Activated CD4-positive, alpha-beta T cell treated with anti-CD3 and anti-CD28 coated beads, Interleukin-2, amount 50 U/mL, for 4 hours (primary cell): Measurements from ENCODE around the gene FGGY.
"Not testable (repeated sequence)": the region's sequence is repeated elsewhere in the genome, so short reads cannot be mapped to it uniquely, and the experiment has no call there.

ENCODE experiments used
- DNase-seq, 2 experiments: peaks; one replicate each; pipeline ENCODE4 v3.0.0-alpha.2; 2020

Gene FGGY

GRCh38 chr1:59289570-59289969 lies 7.3 kb upstream of the FGGY start:
- DNase-seq = no peak

- no peak for DNase-seq
Measured at GRCh38 chr1:59290193-59290949, 6.5 kb upstream of the FGGY start.

GRCh38 chr1:59291561-59291960 lies 5.3 kb upstream of the FGGY start:
- no peak for DNase-seq

- no peak for DNase-seq
Measured at GRCh38 chr1:59292562-59292961, 4.3 kb upstream of the FGGY start.

GRCh38 chr1:59293206-59293605 lies 3.7 kb upstream of the FGGY start:
- DNase-seq = no peak

GRCh38 chr1:59293849-59294248 lies 3.0 kb upstream of the FGGY start:
- DNase-seq = no peak

GRCh38 chr1:59294423-59294822 lies 2.5 kb upstream of the FGGY start:
- no peak for DNase-seq

- no peak for DNase-seq
Measured at GRCh38 chr1:59295618-59296017, 1.3 kb upstream of the FGGY start.

GRCh38 chr1:59298026-59298583 lies 1.2 kb downstream of the FGGY start:
- no peak for DNase-seq

GRCh38 chr1:59298710-59299346 lies 1.9 kb downstream of the FGGY start:
- no peak for DNase-seq

- DNase-seq = not testable (repeated sequence)
Measured at GRCh38 chr1:59299670-59300069, 2.8 kb downstream of the FGGY start.

- DNase-seq = no peak
Measured at GRCh38 chr1:59302297-59302696, 5.4 kb downstream of the FGGY start.

- no peak for DNase-seq
Measured at GRCh38 chr1:59302871-59303270, 6.0 kb downstream of the FGGY start.

GRCh38 chr1:59305188-59305587 lies 8.3 kb downstream of the FGGY start:
- no peak for DNase-seq

GRCh38 chr1:59307591-59307990 lies 10.7 kb downstream of the FGGY start:
- no peak for DNase-seq

- no peak for DNase-seq
Measured at GRCh38 chr1:59308839-59309238, 11.9 kb downstream of the FGGY start.

- no peak for DNase-seq
Measured at GRCh38 chr1:59309392-59309791, 12.5 kb downstream of the FGGY start.

- DNase-seq = no peak
Measured at GRCh38 chr1:59309795-59310548, 13.1 kb downstream of the FGGY start.

- no peak for DNase-seq
Measured at GRCh38 chr1:59310549-59311250, 13.8 kb downstream of the FGGY start.

GRCh38 chr1:59314776-59315528 lies 18.1 kb downstream of the FGGY start:
- no peak for DNase-seq

GRCh38 chr1:59315529-59316463 lies 18.9 kb downstream of the FGGY start:
- no peak for DNase-seq
